ENCODE data around the gene ABI3BP. TPM values are rescaled to one million over a fixed set of nuclear protein-coding genes. Genes with fewer than 3 reads are reported as not detected.
A peak's percentile ranks its signal among the peaks of the same experiment; 100 is the strongest.

ABI3BP gene
- total RNA-seq, 1 experiment from 2014 or later = 0.64 TPM

DNA sequence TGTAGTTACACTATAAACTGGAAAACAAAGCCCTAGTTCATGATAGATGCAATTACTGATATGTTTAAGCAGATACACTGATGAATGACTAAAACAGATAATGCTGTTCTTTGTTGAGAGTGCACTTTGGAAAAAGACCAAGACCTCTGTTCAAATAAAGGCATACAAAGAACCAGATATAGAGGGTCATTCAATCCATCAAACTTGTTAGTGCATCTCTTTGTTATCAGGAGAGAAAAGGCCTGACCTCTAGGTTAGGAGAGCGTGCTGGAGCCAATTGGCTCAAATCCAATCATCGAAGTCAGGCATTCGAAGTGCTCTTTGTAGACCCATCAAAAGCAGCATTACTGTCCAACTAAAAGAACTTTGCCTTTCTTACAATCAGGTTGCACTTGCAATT, 159.7 kb downstream of the ABI3BP start:
- DNase-seq (ENCODE audit: low spot score) = no peak

DNA sequence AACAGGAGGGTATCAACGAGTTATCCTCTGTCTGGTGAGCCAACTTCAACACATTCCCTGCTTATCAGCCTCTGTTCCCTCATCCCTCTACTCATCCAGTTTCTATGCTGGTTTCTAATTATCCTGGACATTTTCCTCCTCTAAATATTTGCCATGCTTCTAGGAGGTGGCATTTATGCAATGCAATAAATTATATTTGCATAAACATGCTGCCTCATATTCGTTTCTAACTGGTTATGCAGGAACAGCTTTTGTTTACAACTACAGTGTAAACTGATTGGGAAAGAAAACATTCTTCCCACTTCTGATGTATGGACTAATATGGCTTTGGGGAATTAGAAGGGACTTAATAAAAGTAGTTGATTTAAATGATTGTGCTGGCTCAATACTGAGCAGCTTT, 161.6 kb downstream of the ABI3BP start:
- DNase-seq (ENCODE audit: low spot score) = no peak

DNA sequence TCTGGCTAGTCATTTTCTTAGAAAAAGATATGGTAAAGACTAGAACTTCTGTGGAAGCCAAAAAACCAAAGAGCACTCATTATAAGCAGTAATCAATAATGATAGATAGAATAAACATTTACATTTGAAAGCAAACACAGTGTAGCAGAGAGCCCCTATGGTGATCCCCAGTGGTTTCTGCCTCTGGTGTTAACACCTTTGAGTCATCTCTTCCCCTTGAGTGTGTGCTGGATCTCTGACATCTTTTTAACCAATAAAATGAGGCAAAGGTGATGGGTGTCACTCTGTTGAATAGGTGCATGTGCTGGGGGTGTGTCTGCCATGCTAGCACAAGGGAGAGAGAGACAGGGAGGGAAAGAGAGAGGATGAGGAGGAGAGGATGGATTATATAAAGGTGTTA, 162.3 kb downstream of the ABI3BP start:
- no peak for DNase-seq (ENCODE audit: low spot score)

DNA sequence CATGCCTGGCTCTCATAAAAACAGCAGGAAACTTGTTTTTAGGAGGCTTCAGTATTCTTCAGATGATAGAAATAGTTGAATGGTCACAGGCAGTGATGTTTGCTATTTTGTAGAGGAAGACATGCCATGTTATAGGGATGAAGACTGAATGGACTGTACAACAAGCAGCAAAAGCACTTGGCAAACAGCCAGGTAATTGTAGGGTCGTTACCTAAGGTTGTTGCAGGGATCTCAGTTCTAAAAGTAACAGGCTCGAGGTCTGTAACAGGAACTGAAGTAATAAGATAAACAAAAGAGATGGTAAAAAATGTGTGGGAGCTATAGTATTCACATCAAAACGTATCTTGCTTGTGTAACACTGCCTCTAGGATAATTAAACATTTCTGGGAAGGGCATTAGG, 167.6 kb downstream of the ABI3BP start:
- no peak for DNase-seq (ENCODE audit: low spot score)

- no peak for DNase-seq (ENCODE audit: low spot score)
Observed at GRCh38 chr3:100815583-100815982, 177.6 kb downstream of the ABI3BP start.

- no peak for DNase-seq (ENCODE audit: low spot score)
Observed at GRCh38 chr3:100813828-100814227, 179.4 kb downstream of the ABI3BP start.

GRCh38 chr3:100811779-100812507, 181.3 kb downstream of the ABI3BP start:
- DNase-seq (ENCODE audit: low spot score) = no peak

DNA sequence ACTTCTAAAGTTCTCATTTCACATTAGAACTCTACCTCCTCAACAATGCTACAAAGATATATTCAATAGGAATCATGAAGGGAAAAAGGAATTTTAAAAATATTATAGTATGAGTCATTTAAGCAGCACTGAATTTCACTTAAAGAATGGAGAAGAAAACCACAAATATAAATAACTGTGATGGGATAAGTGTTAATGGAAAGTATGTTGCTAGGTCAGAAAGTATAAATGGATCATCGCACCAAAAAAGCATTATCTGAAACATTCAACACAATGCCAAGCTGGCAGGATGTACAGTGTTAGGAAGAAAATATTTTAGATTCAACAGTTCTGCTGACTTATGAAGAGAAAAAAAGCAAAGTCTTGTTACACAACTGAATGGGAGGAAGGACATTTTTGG, 182.6 kb downstream of the ABI3BP start:
- no peak for DNase-seq (ENCODE audit: low spot score)

GRCh38 chr3:100804631-100805030, 188.6 kb downstream of the ABI3BP start:
- no peak for DNase-seq (ENCODE audit: low spot score)

DNA sequence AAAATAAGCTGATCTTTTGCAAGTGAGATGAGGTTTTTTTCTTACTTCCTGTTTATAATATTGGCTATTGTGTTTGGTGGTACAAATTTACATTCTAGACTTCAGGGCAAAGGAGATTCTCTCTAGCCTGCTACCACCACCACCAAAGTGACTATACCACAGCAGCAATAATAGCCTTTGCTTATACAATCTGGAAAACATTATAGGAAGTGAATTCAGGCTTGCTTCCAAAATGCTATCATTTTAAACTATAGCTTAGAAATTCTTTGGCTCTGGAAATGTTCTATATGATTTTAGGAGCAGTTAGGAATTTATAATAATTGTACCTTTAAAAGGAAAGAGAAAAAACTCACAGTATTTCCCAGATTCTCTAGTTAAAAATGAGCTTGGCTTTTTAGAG, 189.5 kb downstream of the ABI3BP start:
- no peak for DNase-seq (ENCODE audit: low spot score)

GRCh38 chr3:100802126-100802525, 191.1 kb downstream of the ABI3BP start:
- no peak for DNase-seq (ENCODE audit: low spot score)

- peak; percentile 61 for DNase-seq (ENCODE audit: low spot score)
Observed at GRCh38 chr3:100798012-100798411, 195.2 kb downstream of the ABI3BP start.

DNA sequence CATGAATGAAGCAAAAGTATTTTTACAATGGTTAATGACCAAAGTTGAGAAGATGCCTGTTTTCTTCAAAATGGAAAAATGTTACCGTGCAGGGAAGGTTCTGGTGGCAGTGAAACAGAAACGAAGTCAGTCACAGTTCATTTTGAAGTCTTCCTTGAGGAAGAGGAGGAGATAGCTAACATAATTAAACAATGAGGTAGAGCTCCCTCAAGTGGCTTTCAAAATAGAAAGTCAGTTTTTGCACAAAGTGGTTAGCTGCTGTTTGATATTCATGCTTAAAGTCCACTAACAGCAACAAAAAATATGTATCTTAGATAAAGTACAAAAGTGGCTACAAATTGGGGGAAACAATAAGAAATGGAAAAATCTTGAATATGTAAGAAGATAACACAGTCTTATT, 196.7 kb downstream of the ABI3BP start:
- DNase-seq (ENCODE audit: low spot score) = peak; percentile 16

GRCh38 chr3:100789579-100789978, 203.6 kb downstream of the ABI3BP start:
- no peak for DNase-seq (ENCODE audit: low spot score)

GRCh38 chr3:100783619-100784018, 209.6 kb downstream of the ABI3BP start:
- no peak for DNase-seq (ENCODE audit: low spot score)

DNA sequence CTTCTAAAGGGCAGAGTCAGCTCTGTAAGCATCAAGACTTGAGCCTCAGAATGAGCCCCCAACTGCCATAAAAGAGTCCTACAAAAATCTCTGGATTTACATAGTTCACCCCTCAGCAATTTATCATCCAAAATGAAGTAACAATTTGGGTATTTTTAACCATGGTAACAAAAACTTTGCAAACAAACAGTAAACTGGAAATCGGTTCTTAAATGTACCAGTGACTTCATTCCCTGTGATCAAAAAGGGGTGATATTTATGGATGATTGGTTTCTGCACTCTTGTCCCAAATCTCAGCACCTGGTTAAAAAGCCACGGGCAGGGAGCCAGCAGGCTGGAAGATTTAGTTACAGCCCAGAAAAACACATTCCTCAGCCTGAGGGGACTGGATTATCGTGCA, 210.3 kb downstream of the ABI3BP start:
- no peak for DNase-seq (ENCODE audit: low spot score)

DNA sequence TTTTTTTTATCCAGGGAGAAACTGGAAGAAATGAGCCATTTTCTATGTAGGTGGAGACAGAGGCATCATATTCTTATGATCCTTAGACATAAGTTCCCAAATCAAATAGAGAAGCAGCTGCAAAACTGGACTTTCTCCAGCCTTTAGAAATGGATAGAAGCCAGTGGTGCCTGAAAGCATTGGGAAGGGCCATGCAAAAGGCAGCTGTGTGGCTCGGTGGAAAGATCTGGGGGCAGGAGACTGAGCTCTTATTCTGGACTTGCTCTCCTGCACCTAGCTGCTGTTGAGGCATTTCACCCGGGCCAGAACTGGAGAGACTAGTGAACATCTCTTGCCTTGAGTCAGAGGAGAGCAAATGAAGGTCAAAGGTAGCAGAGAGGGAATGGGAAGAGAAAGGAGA, 210.9 kb downstream of the ABI3BP start:
- no peak for DNase-seq (ENCODE audit: low spot score)

GRCh38 chr3:100781301-100781700, 211.9 kb downstream of the ABI3BP start:
- no peak for DNase-seq (ENCODE audit: low spot score)

- no peak for DNase-seq (ENCODE audit: low spot score)
Observed at GRCh38 chr3:100780071-100780622, 213.1 kb downstream of the ABI3BP start.

- DNase-seq (ENCODE audit: low spot score) = no peak
Observed at GRCh38 chr3:100779480-100779879, 213.7 kb downstream of the ABI3BP start.

GRCh38 chr3:100777271-100777670, 215.9 kb downstream of the ABI3BP start:
- no peak for DNase-seq (ENCODE audit: low spot score)

- no peak for DNase-seq (ENCODE audit: low spot score)
Observed at GRCh38 chr3:100776746-100777145, 216.5 kb downstream of the ABI3BP start.

DNA sequence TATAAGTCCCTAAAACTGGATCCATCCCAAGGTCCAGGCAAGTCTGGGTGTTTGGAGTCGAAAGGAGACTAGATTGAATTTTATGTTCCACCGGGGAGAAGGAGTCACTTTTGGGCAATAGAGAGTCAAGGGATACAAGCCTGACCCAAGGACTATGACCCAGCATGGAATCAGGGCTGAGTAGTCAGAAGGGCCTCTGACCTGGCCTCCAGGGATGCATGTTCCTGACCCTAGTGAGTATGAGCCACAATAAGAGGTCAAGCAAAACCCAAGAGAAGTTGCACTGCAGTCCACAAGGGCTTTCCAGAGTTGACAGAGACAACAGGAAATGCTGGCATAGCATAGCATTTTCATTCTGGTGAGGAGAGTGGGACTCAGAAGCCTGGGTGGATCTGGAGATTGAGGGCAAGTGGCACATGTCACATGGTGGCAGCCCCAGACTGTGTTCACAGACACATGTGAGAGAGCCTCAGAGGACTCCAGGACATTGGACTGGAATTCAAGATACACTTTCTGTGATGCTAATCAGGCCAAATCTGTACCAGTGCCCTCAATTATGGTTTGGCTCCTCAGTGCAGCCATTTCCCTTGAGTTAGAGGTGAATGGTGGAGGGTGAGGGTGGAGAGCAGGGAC, 217.0 kb downstream of the ABI3BP start:
- DNase-seq (ENCODE audit: low spot score) = no peak

Measured in H4 (cell line).